IMR-90 (cell line): ENCODE data around the gene PYCR2. TPM values are rescaled to one million over a fixed set of nuclear protein-coding genes. Genes with fewer than 3 reads are reported as not detected.

ENCODE experiments used
- BHLHE40 ChIP-seq: fragments of 150-350 bp; IDR thresholded peaks from 2 replicates; pipeline ENCODE4 v1.6.1; 2016; ENCODE audit warnings: mild to moderate bottlenecking, low read depth, low read length
- CHD1 ChIP-seq: IDR thresholded peaks from 2 replicates; pipeline ENCODE4 v1.6.1; 2012; ENCODE audit warnings: low read depth, low read length, improper control_type of control experiment
- FOS ChIP-seq: fragments of 150-350 bp; IDR thresholded peaks from 2 replicates; pipeline ENCODE4 v1.6.1; 2016; ENCODE audit warnings: low read depth, low read length
- MAFK ChIP-seq: IDR thresholded peaks from 2 replicates; pipeline ENCODE4 v1.6.1; 2012; ENCODE audit warnings: low read depth, low read length, improper control_type of control experiment
- RFX5 ChIP-seq: IDR thresholded peaks from 2 replicates; pipeline ENCODE4 v1.8.0; 2012; ENCODE audit warnings: low read depth, mild to moderate bottlenecking, low read length, moderate library complexity
- USF2 ChIP-seq: fragments of 150-350 bp; IDR thresholded peaks from 2 replicates; pipeline ENCODE4 v1.6.1; 2017; ENCODE audit warnings: mild to moderate bottlenecking, antibody characterized with exemption, low read length, low read depth
- polyA plus RNA-seq, 3 experiments: library from polyadenylated mRNA; depleted of rRNA; stranded (reverse); fragments of >200 nt; gene quantifications; 2 replicates each; pipeline ENCODE4 v1.2.3, GENCODE V29; 2012; ENCODE audit warnings: low replicate concordance in 1 of 3
- total RNA-seq: library from RNA; depleted of rRNA; stranded (reverse); fragments of >200 nt; gene quantifications from 2 replicates; pipeline ENCODE4 v1.2.3, GENCODE V29; 2012

PYCR2 gene
- total and polyA plus RNA-seq, 2 of the 4 experiments (the other 2 are of a cell fraction), result 34.4 to 68.1 TPM

GRCh38 chr1:225923692-225924555 lies at the start of gene PYCR2 (continued):
- TF ChIP-seq USF2, result peak; percentile 97
- no peak for TF ChIP-seq MAFK
- no peak for TF ChIP-seq CHD1
- no peak for TF ChIP-seq RFX5
- TF ChIP-seq FOS, result no peak
- 0 out of 2 replicates have a peak, but pooled peaks have one; percentile 36 for TF ChIP-seq BHLHE40
